Fibroblast of the aortic adventitia (primary cell): ENCODE results near the gene GPD1L. TPM values are rescaled to one million over a fixed set of nuclear protein-coding genes. Genes with fewer than 3 reads are reported as not detected.
A peak's percentile ranks its signal among the peaks of the same experiment; 100 is the strongest.
"Not testable (repeated sequence)": the region's sequence is repeated elsewhere in the genome, so short reads cannot be mapped to it uniquely, and the experiment has no call there.

Experiments used
- DNase-seq: peaks from one replicate; pipeline ENCODE4 v3.0.0-alpha.2; 2010; ENCODE audit warnings: low read depth
- H3K4me3 ChIP-seq: 2 replicates; pipeline ENCODE4 v1.5.1; 2011; ENCODE audit warnings: low read depth, mild to moderate bottlenecking, control low read depth, low read length, moderate library complexity
- CTCF ChIP-seq: IDR thresholded peaks from 2 replicates; pipeline ENCODE4 v1.5.1; 2011; ENCODE audit warnings: mild to moderate bottlenecking, low read length, control low read depth, inconsistent platforms; ENCODE audit not compliant: insufficient read depth
- total RNA-seq: library from RNA; depleted of rRNA; stranded (reverse); fragments of >200 nt; gene quantifications from 2 replicates; pipeline ENCODE4 v1.2.3, GENCODE V29; 2012; ENCODE audit warnings: low replicate concordance

GPD1L gene
- total RNA-seq, 1 donor: 10.3 TPM

GRCh38 chr3:32105291-32106131, 909 bp upstream of the GPD1L start:
- peak; percentile 48 for DNase-seq
- no peak overlapping the region for H3K4me3 ChIP-seq
- TF ChIP-seq CTCF: no peak

GRCh38 chr3:32106929-32107362, 526 bp downstream of the GPD1L start:
- DNase-seq: peak; percentile 10
- peak overlapping the region; percentile 75 for H3K4me3 ChIP-seq
- TF ChIP-seq CTCF: no peak

- H3K4me3 ChIP-seq, DNase-seq: not testable (repeated sequence)
Observed at GRCh38 chr3:32108224-32108623, 1.8 kb downstream of the GPD1L start.

GRCh38 chr3:32109256-32109655, 2.8 kb downstream of the GPD1L start:
- H3K4me3 ChIP-seq: no peak overlapping the region
- peak; percentile 84 for DNase-seq
- TF ChIP-seq CTCF: no peak

- no peak for TF ChIP-seq CTCF
- H3K4me3 ChIP-seq: no peak overlapping the region
- DNase-seq: no peak
Observed at GRCh38 chr3:32110233-32110760, 3.9 kb downstream of the GPD1L start.

GRCh38 chr3:32111560-32111959, 5.1 kb downstream of the GPD1L start:
- H3K4me3 ChIP-seq: no peak overlapping the region
- TF ChIP-seq CTCF: no peak
- no peak for DNase-seq

GRCh38 chr3:32113566-32113965, 7.1 kb downstream of the GPD1L start:
- no peak for DNase-seq
- no peak for TF ChIP-seq CTCF
- H3K4me3 ChIP-seq: no peak overlapping the region
